ENCODE data around the gene PGM1.
A peak's percentile ranks its signal among the peaks of the same experiment; 100 is the strongest.

The PGM1 gene

GRCh38 chr1:63612564-63612963 is 19.4 kb downstream of the PGM1 start:
- DNase-seq = no peak
- no peak overlapping the region for H3K27ac Mint-ChIP-seq

GRCh38 chr1:63612971-63613370 is 19.8 kb downstream of the PGM1 start:
- Mint-ChIP-seq H3K4me3 (no peak overlapping the region), H3K27ac (no peak overlapping the region), H3K27me3 (no peaks in the 10 kb centered on the region), H3K4me1 (peaks cover 7% of the 10 kb centered on the region), H3K36me3 (no peaks in the 10 kb centered on the region), H3K9me3 (no peaks in the 10 kb centered on the region)
- CTCF ChIA-PET = interaction anchor here (0.6 to 0.9 kb wide), 2 partner anchors 525 to 1148 kb away, joined by 3 to 4 read pairs; no protein-coding TSS in a partner anchor
- DNase-seq = no peak

More at GRCh38 chr1:63612564-63612963, 19.4 kb downstream of the PGM1 start:
- CTCF ChIA-PET = interaction anchor here (0.6 to 0.9 kb wide), 2 partner anchors 525 to 1148 kb away, joined by 3 to 4 read pairs; no protein-coding TSS in a partner anchor
- H3K4me3 Mint-ChIP-seq = no peak overlapping the region
- no peaks in the 10 kb centered on the region for H3K27me3 Mint-ChIP-seq
- peaks cover 7% of the 10 kb centered on the region for H3K4me1 Mint-ChIP-seq
- no peaks in the 10 kb centered on the region for H3K36me3 Mint-ChIP-seq
- no peaks in the 10 kb centered on the region for H3K9me3 Mint-ChIP-seq

- H3K9me3 Mint-ChIP-seq = no peaks in the 10 kb centered on the region
- no peak overlapping the region for H3K4me3 Mint-ChIP-seq
- H3K4me1 Mint-ChIP-seq = no peaks in the 10 kb centered on the region
- H3K27me3 Mint-ChIP-seq = no peaks in the 10 kb centered on the region
- no peak overlapping the region for H3K27ac Mint-ChIP-seq
- H3K36me3 Mint-ChIP-seq = no peaks in the 10 kb centered on the region
- CTCF ChIA-PET = interaction anchor here (1.1 to 2.6 kb wide), 6 partner anchors 25 to 631 kb away, joined by 3 to 22 read pairs (median 6); no protein-coding TSS in a partner anchor
- peak; percentile 61 for DNase-seq
Measured at GRCh38 chr1:63615768-63616420, 22.7 kb downstream of the PGM1 start.

- H3K27ac Mint-ChIP-seq = no peak overlapping the region
- DNase-seq = no peak
- no peak overlapping the region for H3K4me3 Mint-ChIP-seq
- no peaks in the 10 kb centered on the region for H3K36me3 Mint-ChIP-seq
- H3K4me1 Mint-ChIP-seq = no peaks in the 10 kb centered on the region
- H3K27me3 Mint-ChIP-seq = no peaks in the 10 kb centered on the region
- H3K9me3 Mint-ChIP-seq = no peaks in the 10 kb centered on the region
- CTCF ChIA-PET = interaction anchor here (0.6 to 2.6 kb wide), 10 partner anchors 26 to 629 kb away, joined by 3 to 22 read pairs (median 4); no protein-coding TSS in a partner anchor
Measured at GRCh38 chr1:63617450-63617849, 24.2 kb downstream of the PGM1 start.

GRCh38 chr1:63618011-63618410 is 24.8 kb downstream of the PGM1 start:
- no peaks in the 10 kb centered on the region for H3K27me3 Mint-ChIP-seq
- H3K4me1 Mint-ChIP-seq = no peaks in the 10 kb centered on the region
- DNase-seq = no peak
- H3K36me3 Mint-ChIP-seq = no peaks in the 10 kb centered on the region
- H3K4me3 Mint-ChIP-seq = no peak overlapping the region
- H3K27ac Mint-ChIP-seq = no peak overlapping the region
- no peaks in the 10 kb centered on the region for H3K9me3 Mint-ChIP-seq
- CTCF ChIA-PET = interaction anchor here (0.6 to 2.0 kb wide), 4 partner anchors 74 to 627 kb away, joined by 3 to 9 read pairs (median 6); no protein-coding TSS in a partner anchor

GRCh38 chr1:63619558-63619957 is 26.3 kb downstream of the PGM1 start:
- Mint-ChIP-seq H3K9me3 (no peaks in the 10 kb centered on the region), H3K4me1 (no peaks in the 10 kb centered on the region), H3K4me3 (no peak overlapping the region), H3K27ac (no peak overlapping the region), H3K36me3 (peaks cover 2% of the 10 kb centered on the region), H3K27me3 (no peaks in the 10 kb centered on the region)
- DNase-seq = no peak
- CTCF ChIA-PET = interaction anchor here (0.6 to 1.4 kb wide), 3 partner anchors 72 to 627 kb away, joined by 3 to 5 read pairs (median 3); no protein-coding TSS in a partner anchor

- Mint-ChIP-seq H3K9me3 (no peaks in the 10 kb centered on the region), H3K27ac (no peak overlapping the region), H3K36me3 (peaks cover 2% of the 10 kb centered on the region), H3K4me1 (peaks cover 4% of the 10 kb centered on the region), H3K27me3 (no peaks in the 10 kb centered on the region), H3K4me3 (no peak overlapping the region)
- DNase-seq = no peak
- CTCF ChIA-PET = interaction anchor here (1.0 to 2.9 kb wide), 3 partner anchors 71 to 636 kb away, joined by 3 to 8 read pairs (median 3); no protein-coding TSS in a partner anchor
Measured at GRCh38 chr1:63620671-63621070, 27.5 kb downstream of the PGM1 start.

GRCh38 chr1:63621075-63621474 is 27.9 kb downstream of the PGM1 start:
- CTCF ChIA-PET = interaction anchor here (1.0 to 2.9 kb wide), 3 partner anchors 71 to 636 kb away, joined by 3 to 8 read pairs (median 3); no protein-coding TSS in a partner anchor
- no peaks in the 10 kb centered on the region for H3K9me3 Mint-ChIP-seq
- peaks cover 2% of the 10 kb centered on the region for H3K36me3 Mint-ChIP-seq
- H3K27ac Mint-ChIP-seq = no peak overlapping the region
- peaks cover 9% of the 10 kb centered on the region for H3K4me1 Mint-ChIP-seq
- no peak for DNase-seq
- no peak overlapping the region for H3K4me3 Mint-ChIP-seq
- no peaks in the 10 kb centered on the region for H3K27me3 Mint-ChIP-seq

GRCh38 chr1:63621698-63622097 is 28.5 kb downstream of the PGM1 start:
- Mint-ChIP-seq H3K27me3 (no peaks in the 10 kb centered on the region), H3K9me3 (no peaks in the 10 kb centered on the region), H3K27ac (no peak overlapping the region), H3K4me3 (no peak overlapping the region), H3K36me3 (peaks cover 2% of the 10 kb centered on the region), H3K4me1 (peaks cover 11% of the 10 kb centered on the region)
- CTCF ChIA-PET = interaction anchor here (1.1 to 2.9 kb wide), 2 partner anchors 516 to 635 kb away, joined by 3 to 8 read pairs; no protein-coding TSS in a partner anchor
- no peak for DNase-seq

- no peaks in the 10 kb centered on the region for H3K9me3 Mint-ChIP-seq
- H3K4me1 Mint-ChIP-seq = peaks cover 14% of the 10 kb centered on the region
- no peaks in the 10 kb centered on the region for H3K27me3 Mint-ChIP-seq
- no peak overlapping the region for H3K4me3 Mint-ChIP-seq
- H3K27ac Mint-ChIP-seq = no peak overlapping the region
- CTCF ChIA-PET = interaction anchor here (0.6 to 2.9 kb wide), 3 partner anchors 68 to 515 kb away, joined by 3 to 8 read pairs (median 3); no protein-coding TSS in a partner anchor
- peaks cover 4% of the 10 kb centered on the region for H3K36me3 Mint-ChIP-seq
- DNase-seq = no peak
Measured at GRCh38 chr1:63622849-63623566, 29.8 kb downstream of the PGM1 start.

GRCh38 chr1:63623952-63624351 is 30.7 kb downstream of the PGM1 start:
- H3K9me3 Mint-ChIP-seq = no peaks in the 10 kb centered on the region

GRCh38 chr1:63624911-63625310 is 31.7 kb downstream of the PGM1 start:
- Mint-ChIP-seq H3K4me3 (no peak overlapping the region), H3K27ac (no peak overlapping the region), H3K36me3 (peaks cover 6% of the 10 kb centered on the region), H3K9me3 (no peaks in the 10 kb centered on the region), H3K27me3 (no peaks in the 10 kb centered on the region), H3K4me1 (peaks cover 16% of the 10 kb centered on the region)
- DNase-seq = no peak
- CTCF ChIA-PET = no interaction called here

More at GRCh38 chr1:63623952-63624351, 30.7 kb downstream of the PGM1 start:
- no peak for DNase-seq
- Mint-ChIP-seq H3K27me3 (no peaks in the 10 kb centered on the region), H3K4me1 (peaks cover 16% of the 10 kb centered on the region), H3K27ac (no peak overlapping the region), H3K4me3 (no peak overlapping the region), H3K36me3 (peaks cover 4% of the 10 kb centered on the region)
- CTCF ChIA-PET = no interaction called here

GRCh38 chr1:63626222-63626621 is 33.0 kb downstream of the PGM1 start:
- Mint-ChIP-seq H3K36me3 (peaks cover 11% of the 10 kb centered on the region), H3K9me3 (no peaks in the 10 kb centered on the region), H3K4me1 (peaks cover 16% of the 10 kb centered on the region), H3K27ac (no peak overlapping the region), H3K4me3 (no peak overlapping the region), H3K27me3 (no peaks in the 10 kb centered on the region)
- CTCF ChIA-PET = no interaction called here
- no peak for DNase-seq

- Mint-ChIP-seq H3K9me3 (no peaks in the 10 kb centered on the region), H3K4me1 (peaks cover 19% of the 10 kb centered on the region), H3K36me3 (peaks cover 26% of the 10 kb centered on the region), H3K27ac (no peak overlapping the region), H3K4me3 (no peak overlapping the region), H3K27me3 (no peaks in the 10 kb centered on the region)
- CTCF ChIA-PET = no interaction called here
- no peak for DNase-seq
Measured at GRCh38 chr1:63628607-63629006, 35.4 kb downstream of the PGM1 start.

Measured in activated naive CD4-positive, alpha-beta T cell treated with anti-CD3 and anti-CD28 coated beads, Interleukin-2, amount 10 ng/mL, durations not matched to agents 7 days and 5 days (primary cell).